ENCODE results near the gene PCSK5.
"Not testable (repeated sequence)": the region's sequence is repeated elsewhere in the genome, so short reads cannot be mapped to it uniquely, and the experiment has no call there.

The PCSK5 gene

DNA sequence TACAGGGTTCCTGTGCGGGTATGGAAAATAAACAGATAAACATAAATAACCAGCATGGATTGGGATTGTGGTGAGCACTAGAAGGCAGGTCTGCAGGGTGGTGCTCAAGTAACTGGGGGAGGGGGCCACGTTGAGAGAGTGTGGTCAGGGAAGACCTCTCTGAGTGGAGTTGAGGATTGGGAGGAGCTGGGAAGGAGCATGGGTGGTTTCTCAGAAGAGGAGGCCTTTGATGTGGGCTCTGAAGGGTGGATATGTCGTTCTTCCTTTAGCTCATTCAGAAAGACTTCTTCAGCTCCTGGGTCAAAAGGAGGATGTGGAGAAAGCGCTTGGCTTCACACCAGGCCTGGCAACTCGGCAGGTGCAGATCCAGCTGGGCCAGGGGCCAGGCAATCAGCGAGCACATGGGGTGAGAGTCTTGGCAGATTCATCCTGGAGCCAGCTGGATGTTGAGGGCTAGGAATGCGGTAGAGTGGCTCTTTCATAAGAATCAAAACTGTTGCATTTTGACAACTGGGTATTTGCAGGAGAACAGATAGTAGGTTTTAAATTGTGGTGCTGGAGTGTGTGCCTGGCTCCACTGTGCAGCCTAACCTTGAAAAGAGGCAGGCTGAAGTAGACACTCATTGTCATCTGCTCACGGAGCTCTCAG lies 71.7 kb downstream of the PCSK5 start:
- H3K4me3 ChIP-seq (ENCODE audit: low read length): no peak overlapping the region

DNA sequence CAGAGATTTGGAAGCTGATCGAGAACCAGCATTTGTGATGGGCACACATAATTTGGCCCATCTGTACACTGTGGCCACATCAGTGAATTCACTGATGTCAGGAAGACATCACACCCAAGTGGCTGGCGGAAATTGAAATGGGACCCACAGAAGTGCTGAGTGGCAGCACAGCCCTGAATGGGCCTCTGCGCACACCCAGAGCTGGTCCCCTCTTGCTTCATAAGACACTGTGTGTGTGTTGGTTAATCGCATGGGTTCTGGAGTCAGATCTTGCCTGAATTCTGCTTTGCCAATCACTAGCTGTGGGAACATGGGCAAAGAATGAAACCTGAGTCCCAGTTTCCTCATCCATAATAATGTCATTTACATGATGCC lies 72.2 kb downstream of the PCSK5 start:
- Histone ChIP-seq H3K27ac (ENCODE audit: low read depth, low read length) (no peak overlapping the region), H3K27me3 (ENCODE audit: control insufficient read depth, insufficient read depth, low read length) (no peaks in the 10 kb centered on the region), H3K4me3 (ENCODE audit: low read length) (no peak overlapping the region), H3K4me1 (ENCODE audit: control insufficient read depth, insufficient read depth, low read length) (no peaks in the 10 kb centered on the region), H3K9ac (ENCODE audit: low read length) (no peak overlapping the region), H3K36me3 (ENCODE audit: control insufficient read depth, insufficient read depth, low read length) (no peaks in the 10 kb centered on the region)

More for the DNA sequence above, 71.7 kb downstream of the PCSK5 start:
- no peak overlapping the region for H3K9ac ChIP-seq (ENCODE audit: low read length)
- no peaks in the 10 kb centered on the region for H3K27me3 ChIP-seq (ENCODE audit: control insufficient read depth, insufficient read depth, low read length)
- no peaks in the 10 kb centered on the region for H3K36me3 ChIP-seq (ENCODE audit: control insufficient read depth, insufficient read depth, low read length)
- no peaks in the 10 kb centered on the region for H3K4me1 ChIP-seq (ENCODE audit: control insufficient read depth, insufficient read depth, low read length)
- H3K27ac ChIP-seq (ENCODE audit: low read depth, low read length): no peak overlapping the region

DNA sequence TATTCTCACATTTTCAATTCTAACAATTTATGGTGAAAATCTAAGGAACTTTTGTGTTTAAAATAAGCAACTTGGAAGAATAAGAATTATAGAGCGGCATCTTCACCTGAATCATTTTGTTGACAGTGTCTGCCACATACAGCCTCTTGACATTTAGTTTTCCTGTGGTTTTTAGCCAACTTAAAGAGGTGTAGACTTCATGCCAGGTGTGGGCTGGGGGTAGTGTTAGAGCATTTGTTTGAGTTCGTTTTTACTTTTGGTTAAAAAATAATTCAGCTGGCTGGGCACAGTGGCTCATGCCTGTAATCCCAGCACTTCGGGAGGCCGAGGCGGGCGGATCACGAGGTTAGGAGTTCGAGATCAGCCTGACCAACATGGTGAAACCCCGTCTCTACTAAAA lies 72.8 kb downstream of the PCSK5 start:
- not testable (repeated sequence) for H3K4me3 ChIP-seq (ENCODE audit: low read length); H3K4me1 ChIP-seq (ENCODE audit: control insufficient read depth, insufficient read depth, low read length); H3K27ac ChIP-seq (ENCODE audit: low read depth, low read length); H3K27me3 ChIP-seq (ENCODE audit: control insufficient read depth, insufficient read depth, low read length); H3K36me3 ChIP-seq (ENCODE audit: control insufficient read depth, insufficient read depth, low read length); H3K9ac ChIP-seq (ENCODE audit: low read length)

DNA sequence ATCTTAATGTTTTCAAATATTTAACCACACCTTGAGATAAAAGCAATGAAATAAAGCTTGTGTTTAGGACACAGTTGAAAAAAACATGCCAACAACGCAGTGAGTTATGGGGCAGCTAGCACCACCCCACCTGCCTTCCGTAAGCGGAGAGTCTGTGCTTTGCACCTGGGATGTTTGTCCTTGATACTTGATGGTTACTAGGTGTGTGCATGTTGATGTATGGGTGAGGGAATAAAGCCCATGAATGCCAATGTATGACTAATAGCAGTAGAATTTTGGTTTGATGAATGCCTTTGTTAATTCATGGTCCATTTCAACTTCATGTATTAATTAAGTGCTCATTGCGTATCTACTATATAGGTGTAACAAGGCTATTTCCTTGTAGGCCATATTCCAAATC lies 74.0 kb downstream of the PCSK5 start:
- no peak overlapping the region for H3K27ac ChIP-seq (ENCODE audit: low read depth, low read length)
- H3K36me3 ChIP-seq (ENCODE audit: control insufficient read depth, insufficient read depth, low read length): no peaks in the 10 kb centered on the region
- no peak overlapping the region for H3K4me3 ChIP-seq (ENCODE audit: low read length)
- no peaks in the 10 kb centered on the region for H3K4me1 ChIP-seq (ENCODE audit: control insufficient read depth, insufficient read depth, low read length)
- no peaks in the 10 kb centered on the region for H3K27me3 ChIP-seq (ENCODE audit: control insufficient read depth, insufficient read depth, low read length)
- no peak overlapping the region for H3K9ac ChIP-seq (ENCODE audit: low read length)

DNA sequence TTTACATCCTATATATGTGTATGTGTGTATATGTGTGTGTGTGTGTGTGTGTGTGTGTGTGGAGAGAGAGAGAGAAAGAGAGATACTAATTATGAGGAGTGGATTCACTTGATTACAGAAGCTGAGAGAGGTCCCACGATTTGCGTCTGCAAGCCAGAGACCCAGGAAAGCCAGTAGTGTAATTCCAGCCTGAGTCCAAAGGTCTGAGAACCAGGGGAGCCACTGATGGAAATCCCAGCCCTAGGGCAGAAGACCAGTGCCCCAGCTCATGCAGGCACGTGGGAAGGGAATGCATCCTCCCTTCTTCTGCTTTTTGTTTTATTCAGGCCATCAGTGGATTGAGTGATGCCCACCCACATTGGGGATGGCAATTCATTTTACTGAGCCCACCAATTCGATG lies 74.8 kb downstream of the PCSK5 start:
- H3K4me3 ChIP-seq (ENCODE audit: low read length): no peak overlapping the region

DNA sequence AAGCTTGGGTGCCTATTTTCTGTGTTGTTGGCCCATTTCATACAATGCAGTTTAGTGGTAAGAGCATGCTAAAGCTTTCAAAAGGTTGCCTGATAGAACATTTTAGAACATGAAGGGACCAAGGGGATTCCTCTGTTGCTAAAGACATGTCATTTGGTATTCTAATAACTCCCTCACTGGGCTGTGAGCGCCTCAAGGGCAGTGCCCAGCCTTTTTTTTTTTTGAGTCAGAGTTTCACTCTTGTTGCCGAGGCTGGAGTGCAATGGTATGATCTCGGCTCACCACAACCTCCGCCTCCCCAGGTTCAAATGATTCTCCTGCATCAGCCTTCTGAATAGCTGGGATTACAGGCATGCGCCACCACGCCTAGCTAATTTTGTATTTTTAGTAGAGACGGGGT lies 77.1 kb downstream of the PCSK5 start:
- Histone ChIP-seq H3K4me3 (ENCODE audit: low read length) (no peak overlapping the region), H3K4me1 (ENCODE audit: control insufficient read depth, insufficient read depth, low read length) (no peaks in the 10 kb centered on the region)

More for the DNA sequence above, 74.8 kb downstream of the PCSK5 start:
- Histone ChIP-seq H3K27me3 (ENCODE audit: control insufficient read depth, insufficient read depth, low read length) (no peaks in the 10 kb centered on the region), H3K27ac (ENCODE audit: low read depth, low read length) (no peak overlapping the region), H3K9ac (ENCODE audit: low read length) (no peak overlapping the region), H3K4me1 (ENCODE audit: control insufficient read depth, insufficient read depth, low read length) (no peaks in the 10 kb centered on the region), H3K36me3 (ENCODE audit: control insufficient read depth, insufficient read depth, low read length) (no peaks in the 10 kb centered on the region)

DNA sequence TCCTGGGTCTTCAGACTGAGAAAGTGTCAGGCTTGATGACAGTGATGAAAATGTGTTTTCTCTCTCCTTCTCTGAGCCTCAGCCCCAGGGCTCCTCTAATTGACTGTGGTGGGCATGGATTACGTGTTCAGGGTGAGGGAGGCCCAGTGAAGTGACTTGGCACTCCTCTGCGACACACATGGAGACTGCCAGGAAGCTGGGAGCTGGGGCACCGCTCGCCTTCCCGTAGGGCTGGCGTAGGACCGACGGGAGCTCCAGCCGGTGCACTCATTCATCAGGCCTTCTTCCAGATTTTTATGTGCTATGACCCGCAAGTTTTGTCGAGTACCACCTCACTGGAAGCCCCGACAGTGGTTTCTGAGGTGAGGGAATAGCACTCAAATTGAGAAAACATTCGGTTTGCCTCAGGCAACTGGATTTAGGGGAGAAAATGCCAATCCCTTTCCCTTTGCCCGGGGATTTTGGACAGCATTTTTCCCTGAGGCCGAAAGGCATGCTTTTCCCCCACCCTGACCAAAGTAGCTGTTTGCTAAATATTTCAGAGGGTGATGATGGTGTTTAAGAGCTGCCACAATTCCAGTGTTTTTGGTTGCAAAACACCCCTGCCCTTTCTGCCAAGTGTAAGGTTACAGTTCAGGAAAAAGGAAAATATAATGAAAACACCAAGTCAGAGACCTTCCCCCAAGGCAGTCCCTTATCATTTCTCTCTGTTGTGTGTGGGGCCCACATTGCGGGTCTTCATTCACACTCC lies 83.7 kb downstream of the PCSK5 start:
- no peak overlapping the region for H3K27ac ChIP-seq (ENCODE audit: low read depth, low read length)

More for the DNA sequence above, 77.1 kb downstream of the PCSK5 start:
- H3K36me3 ChIP-seq (ENCODE audit: control insufficient read depth, insufficient read depth, low read length): no peaks in the 10 kb centered on the region
- no peak overlapping the region for H3K9ac ChIP-seq (ENCODE audit: low read length)
- H3K27me3 ChIP-seq (ENCODE audit: control insufficient read depth, insufficient read depth, low read length): no peaks in the 10 kb centered on the region
- no peak overlapping the region for H3K27ac ChIP-seq (ENCODE audit: low read depth, low read length)

DNA sequence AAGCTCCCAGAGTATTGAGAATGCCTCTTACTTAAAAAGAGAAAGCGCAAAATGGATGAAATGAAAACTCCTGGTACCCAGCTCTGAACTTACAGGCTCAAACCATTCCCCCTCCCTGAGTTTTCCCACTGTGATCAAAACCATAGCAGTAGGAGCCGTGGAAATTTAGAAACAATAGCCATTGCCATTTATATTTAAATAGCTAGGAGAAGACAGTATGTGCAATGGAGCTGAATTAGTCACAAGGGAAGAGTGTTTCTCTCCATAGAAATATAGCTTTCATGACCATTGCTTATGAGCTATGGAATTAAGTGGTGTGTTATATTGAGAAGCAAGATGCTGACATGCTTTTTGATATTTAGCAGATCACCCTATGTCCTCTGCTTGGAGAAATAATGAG lies 84.6 kb downstream of the PCSK5 start:
- peaks cover 7% of the 10 kb centered on the region for H3K4me1 ChIP-seq (ENCODE audit: control insufficient read depth, insufficient read depth, low read length)
- no peak overlapping the region for H3K4me3 ChIP-seq (ENCODE audit: low read length)
- no peak overlapping the region for H3K9ac ChIP-seq (ENCODE audit: low read length)
- no peak overlapping the region for H3K27ac ChIP-seq (ENCODE audit: low read depth, low read length)
- H3K27me3 ChIP-seq (ENCODE audit: control insufficient read depth, insufficient read depth, low read length): no peaks in the 10 kb centered on the region
- no peaks in the 10 kb centered on the region for H3K36me3 ChIP-seq (ENCODE audit: control insufficient read depth, insufficient read depth, low read length)

More for the DNA sequence above, 83.7 kb downstream of the PCSK5 start:
- Histone ChIP-seq H3K4me3 (ENCODE audit: low read length) (no peak overlapping the region), H3K27me3 (ENCODE audit: control insufficient read depth, insufficient read depth, low read length) (no peaks in the 10 kb centered on the region), H3K9ac (ENCODE audit: low read length) (no peak overlapping the region), H3K36me3 (ENCODE audit: control insufficient read depth, insufficient read depth, low read length) (no peaks in the 10 kb centered on the region), H3K4me1 (ENCODE audit: control insufficient read depth, insufficient read depth, low read length) (peaks cover 7% of the 10 kb centered on the region)

DNA sequence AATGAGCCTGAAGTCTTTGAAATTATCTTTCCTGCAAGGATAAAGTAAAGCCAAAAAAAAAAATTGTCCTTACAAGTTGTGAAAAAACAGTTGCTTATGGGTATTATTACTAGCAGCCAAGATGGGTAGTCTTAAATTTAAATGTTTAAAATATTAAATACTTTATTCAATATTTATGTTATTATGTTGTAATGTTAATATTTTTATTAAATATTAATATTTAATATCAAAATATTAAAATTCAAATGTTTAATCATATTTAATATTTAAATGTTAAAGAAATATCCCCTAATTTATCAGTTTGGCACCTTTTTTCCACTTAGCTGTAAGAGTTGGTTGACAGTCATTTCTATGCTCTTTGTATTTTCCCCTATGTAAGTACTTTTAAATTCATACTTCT lies 86.1 kb downstream of the PCSK5 start:
- H3K36me3 ChIP-seq (ENCODE audit: control insufficient read depth, insufficient read depth, low read length): no peaks in the 10 kb centered on the region
- H3K4me1 ChIP-seq (ENCODE audit: control insufficient read depth, insufficient read depth, low read length): peaks cover 7% of the 10 kb centered on the region
- no peak overlapping the region for H3K9ac ChIP-seq (ENCODE audit: low read length)
- no peaks in the 10 kb centered on the region for H3K27me3 ChIP-seq (ENCODE audit: control insufficient read depth, insufficient read depth, low read length)
- no peak overlapping the region for H3K27ac ChIP-seq (ENCODE audit: low read depth, low read length)
- H3K4me3 ChIP-seq (ENCODE audit: low read length): no peak overlapping the region

DNA sequence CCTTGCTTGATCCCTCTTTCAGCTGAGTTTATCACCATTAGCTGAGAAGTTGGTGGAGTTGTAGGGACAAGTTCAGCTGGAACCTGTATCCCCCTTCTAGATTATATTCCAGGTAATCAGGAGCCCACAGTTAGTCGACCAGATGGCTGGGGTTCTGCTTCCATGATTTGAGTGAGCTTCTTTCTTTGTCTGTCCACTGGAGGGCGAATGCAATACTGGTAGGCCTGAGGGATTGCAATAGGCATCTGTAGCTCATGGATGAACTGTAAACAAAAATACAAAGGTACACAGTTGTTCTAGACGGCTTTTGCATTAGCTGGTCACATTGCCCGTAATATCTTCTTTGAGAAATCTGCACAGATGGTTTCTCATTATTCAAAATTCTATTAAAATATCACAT lies 88.9 kb downstream of the PCSK5 start:
- H3K9ac ChIP-seq (ENCODE audit: low read length): no peak overlapping the region
- H3K36me3 ChIP-seq (ENCODE audit: control insufficient read depth, insufficient read depth, low read length): no peaks in the 10 kb centered on the region
- no peaks in the 10 kb centered on the region for H3K27me3 ChIP-seq (ENCODE audit: control insufficient read depth, insufficient read depth, low read length)
- no peak overlapping the region for H3K27ac ChIP-seq (ENCODE audit: low read depth, low read length)
- peaks cover 7% of the 10 kb centered on the region for H3K4me1 ChIP-seq (ENCODE audit: control insufficient read depth, insufficient read depth, low read length)
- H3K4me3 ChIP-seq (ENCODE audit: low read length): no peak overlapping the region

DNA sequence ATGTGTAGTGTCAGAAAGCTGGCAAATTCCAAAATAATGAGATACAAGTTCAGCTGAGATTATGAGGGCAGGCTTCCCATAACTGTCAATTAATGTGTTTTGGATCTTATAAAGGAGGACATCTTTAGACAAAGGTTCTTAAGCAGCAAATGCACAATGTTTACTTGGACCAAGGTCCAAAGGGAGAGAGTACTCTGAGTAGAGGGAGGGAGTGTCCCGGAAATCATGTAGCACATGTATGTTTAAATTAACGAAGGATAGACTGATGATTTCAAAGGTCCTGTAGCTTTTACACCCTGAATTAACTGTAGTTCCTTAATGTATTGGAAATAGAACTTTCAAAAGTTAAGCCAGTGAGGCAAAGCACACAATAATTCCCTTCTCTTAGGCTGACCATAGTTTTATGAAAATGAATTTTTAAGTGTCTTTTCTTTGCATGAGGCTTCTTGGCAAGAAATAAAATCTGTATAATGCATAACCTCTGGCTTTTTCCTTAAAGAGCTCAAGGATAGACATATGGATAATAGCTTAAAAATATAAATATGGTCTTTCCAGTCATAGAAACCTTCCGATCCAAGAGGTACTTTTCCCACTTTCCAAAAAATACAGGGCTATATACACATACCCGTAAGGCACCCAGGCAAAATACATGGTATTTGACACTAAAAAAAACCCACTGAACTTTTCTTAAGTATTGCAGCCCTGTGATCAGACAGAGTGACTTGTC lies 93.0 kb downstream of the PCSK5 start:
- no peaks in the 10 kb centered on the region for H3K4me1 ChIP-seq (ENCODE audit: control insufficient read depth, insufficient read depth, low read length)
- H3K4me3 ChIP-seq (ENCODE audit: low read length): no peak overlapping the region
- no peak overlapping the region for H3K9ac ChIP-seq (ENCODE audit: low read length)
- H3K27me3 ChIP-seq (ENCODE audit: control insufficient read depth, insufficient read depth, low read length): no peaks in the 10 kb centered on the region
- no peak overlapping the region for H3K27ac ChIP-seq (ENCODE audit: low read depth, low read length)
- H3K36me3 ChIP-seq (ENCODE audit: control insufficient read depth, insufficient read depth, low read length): no peaks in the 10 kb centered on the region

DNA sequence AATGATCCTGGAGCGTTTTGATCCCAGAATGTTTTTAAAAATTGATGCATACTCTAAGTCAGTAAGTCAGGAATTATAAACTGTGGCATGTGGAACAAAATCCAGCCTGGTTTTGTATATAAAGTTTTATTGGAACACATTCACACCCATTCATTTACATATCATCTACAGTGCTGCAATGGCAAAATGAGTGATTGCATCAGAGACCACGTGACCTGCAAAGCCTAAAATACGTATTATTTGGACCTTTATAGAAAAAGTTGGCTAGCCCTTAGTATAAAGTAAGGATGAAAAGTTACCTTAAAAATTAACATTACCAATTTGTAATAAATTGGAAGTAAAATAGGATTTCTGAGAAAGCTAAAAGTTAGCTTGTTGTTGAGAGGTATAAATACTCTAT lies 95.0 kb downstream of the PCSK5 start:
- Histone ChIP-seq H3K9ac (ENCODE audit: low read length) (no peak overlapping the region), H3K27me3 (ENCODE audit: control insufficient read depth, insufficient read depth, low read length) (no peaks in the 10 kb centered on the region), H3K4me1 (ENCODE audit: control insufficient read depth, insufficient read depth, low read length) (no peaks in the 10 kb centered on the region), H3K4me3 (ENCODE audit: low read length) (no peak overlapping the region), H3K27ac (ENCODE audit: low read depth, low read length) (no peak overlapping the region), H3K36me3 (ENCODE audit: control insufficient read depth, insufficient read depth, low read length) (no peaks in the 10 kb centered on the region)

Data from rectal smooth muscle tissue (tissue), 1 donor.